ENCODE data around the gene PDIA6. TPM values are rescaled to one million over a fixed set of nuclear protein-coding genes. Genes with fewer than 3 reads are reported as not detected.
"Not testable (repeated sequence)": the region's sequence is repeated elsewhere in the genome, so short reads cannot be mapped to it uniquely, and the experiment has no call there.

Gene PDIA6
- total RNA-seq, 1 donor from 2014 or later: 119 TPM

GRCh38 chr2:10814571-10815331 lies 2.2 kb upstream of the PDIA6 start:
- intact Hi-C loops (cut with micrococcal nuclease): no loop called here
- no peak for DNase-seq
- ATAC-seq: no peak

DNA sequence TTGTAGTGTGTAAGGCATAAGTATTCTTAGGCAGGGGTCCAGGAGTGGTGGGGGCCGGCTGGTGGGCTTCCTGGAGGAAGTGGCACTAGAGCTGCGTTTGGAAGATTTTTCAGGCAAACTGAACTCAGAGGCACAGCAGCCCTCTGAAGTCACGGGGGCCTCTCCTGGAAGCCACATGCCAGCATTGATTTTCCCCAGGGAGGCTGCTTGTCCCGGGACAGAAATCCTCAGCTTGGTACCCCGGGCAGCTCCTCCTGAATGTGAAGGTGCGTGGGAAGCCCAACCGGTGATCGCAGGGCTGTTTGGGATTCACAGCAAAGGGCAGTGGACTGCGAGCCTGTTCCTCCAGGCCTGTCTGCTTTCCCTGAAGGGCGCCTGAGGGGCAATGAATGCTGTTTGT lies 1.6 kb upstream of the PDIA6 start:
- intact Hi-C loops (cut with micrococcal nuclease): no loop called here
- DNase-seq (no peak), ATAC-seq (no peak)

DNA sequence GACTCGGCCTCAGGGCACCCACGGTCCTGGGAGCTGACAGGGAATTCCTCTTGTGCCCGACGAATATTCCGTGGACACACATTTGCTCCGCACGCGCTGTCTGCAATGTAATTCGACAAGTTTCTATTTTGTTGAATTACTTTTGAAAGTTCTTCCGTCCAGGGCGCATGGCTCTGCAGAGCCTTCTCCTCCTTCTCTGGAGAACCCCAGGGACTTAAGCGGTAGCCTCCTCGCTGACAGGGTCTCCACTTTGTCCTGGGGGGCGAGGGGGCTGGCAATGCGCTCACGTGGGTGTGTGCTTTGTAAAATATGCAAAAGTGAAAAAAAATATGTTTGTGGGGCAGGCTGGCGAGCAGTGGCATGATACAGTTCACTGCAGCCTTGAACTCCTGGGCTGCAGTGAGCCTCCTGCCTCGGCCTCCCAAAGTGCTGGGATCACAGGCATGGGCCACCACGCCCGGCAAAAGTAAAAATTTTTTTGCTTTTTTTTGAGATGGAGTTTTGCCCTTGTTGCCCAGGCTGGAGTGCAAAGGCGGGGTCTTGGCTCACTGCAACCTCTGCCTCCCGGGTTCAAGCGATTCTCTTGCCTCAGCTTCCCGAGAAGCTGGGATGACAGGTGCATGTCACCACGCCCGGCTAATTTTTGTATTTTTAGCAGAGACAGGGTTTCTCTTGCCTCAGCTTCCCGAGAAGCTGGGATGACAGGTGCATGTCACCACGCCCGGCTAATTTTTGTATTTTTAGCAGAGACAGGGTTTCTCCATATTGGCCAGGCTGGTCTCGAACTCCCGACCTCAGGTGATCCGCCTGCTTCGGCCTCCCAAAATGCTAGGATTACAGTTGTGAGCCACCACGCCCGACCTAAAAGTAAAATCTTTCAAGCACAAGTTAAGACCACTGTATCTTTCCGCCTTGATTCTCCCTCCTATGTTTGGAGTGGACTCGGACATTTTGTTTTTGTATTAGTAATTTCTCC lies 866 bp upstream of the PDIA6 start:
- ATAC-seq; intact Hi-C loops (cut with micrococcal nuclease); DNase-seq: not testable (repeated sequence)

- DNase-seq: no peak
- ATAC-seq: no peak
- intact Hi-C loops (cut with micrococcal nuclease): no loop called here
These were observed 1.1 kb downstream of the PDIA6 start for GRCh38 chr2:10811517-10811916.

DNA sequence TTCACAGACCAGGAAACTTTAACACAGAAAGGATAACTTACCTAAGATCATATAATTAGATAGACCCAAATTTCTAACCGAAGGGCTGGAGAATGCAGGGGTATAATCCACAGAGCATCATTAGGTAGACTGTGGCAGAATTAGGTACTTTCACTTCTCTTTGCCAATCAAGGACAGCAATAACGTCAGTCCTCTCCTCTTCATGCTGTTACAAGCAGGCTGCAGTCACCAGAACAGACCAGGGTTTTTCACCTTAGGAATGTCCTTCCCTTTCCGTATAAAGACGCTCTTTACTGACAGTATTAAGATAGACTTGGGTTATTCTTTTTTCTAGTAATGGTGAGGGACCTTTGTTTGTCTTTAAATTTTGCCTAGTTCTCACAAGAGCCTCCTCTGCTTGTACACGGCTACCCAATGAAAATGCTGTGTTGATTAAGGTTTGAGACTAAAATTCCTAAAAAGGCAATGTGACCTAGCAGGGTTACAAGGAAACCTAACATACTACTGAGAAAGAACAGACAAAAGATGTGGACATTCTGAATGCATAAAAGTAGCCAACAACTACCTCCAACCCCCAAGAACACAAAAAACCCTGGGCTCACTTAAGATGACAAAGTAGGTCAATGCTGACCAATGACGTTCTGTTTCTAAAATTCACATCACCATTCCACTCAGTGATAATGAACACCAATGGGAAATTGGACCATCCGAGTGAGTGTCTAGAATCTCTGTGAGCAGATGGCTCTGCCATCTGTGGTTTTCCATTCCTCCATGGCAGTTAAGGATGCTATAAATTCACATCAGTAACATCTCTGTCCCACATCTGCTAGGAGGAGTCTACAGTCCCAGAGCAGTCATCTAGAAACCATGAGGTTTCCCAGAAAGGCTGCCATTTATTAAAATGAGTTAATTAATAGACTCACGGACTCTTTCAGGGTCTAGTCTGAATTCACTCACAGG lies 2.1 kb downstream of the PDIA6 start:
- ATAC-seq (no peak), DNase-seq (no peak)
- intact Hi-C loops (cut with micrococcal nuclease): no loop called here

DNA sequence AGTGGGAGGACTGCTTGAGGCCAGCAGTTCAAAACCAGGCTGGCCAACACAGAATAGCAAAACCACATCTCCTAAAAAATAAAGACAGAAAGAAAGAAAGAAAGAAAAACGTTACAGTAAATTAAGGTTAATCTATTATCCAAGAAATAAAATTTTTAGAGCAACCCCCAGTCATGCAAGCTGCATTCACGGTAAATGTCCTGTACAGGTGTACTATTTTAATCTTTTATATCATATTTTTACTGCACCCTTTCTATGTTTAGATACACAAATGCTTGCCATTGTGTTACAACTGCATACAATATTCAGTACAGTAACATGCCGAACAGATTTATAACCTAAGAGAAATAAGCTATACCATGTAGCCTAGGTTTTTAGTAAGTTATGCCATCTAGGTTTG lies 6.0 kb downstream of the PDIA6 start:
- intact Hi-C loops (cut with micrococcal nuclease): no loop called here
- DNase-seq (no peak), ATAC-seq (no peak)

DNA sequence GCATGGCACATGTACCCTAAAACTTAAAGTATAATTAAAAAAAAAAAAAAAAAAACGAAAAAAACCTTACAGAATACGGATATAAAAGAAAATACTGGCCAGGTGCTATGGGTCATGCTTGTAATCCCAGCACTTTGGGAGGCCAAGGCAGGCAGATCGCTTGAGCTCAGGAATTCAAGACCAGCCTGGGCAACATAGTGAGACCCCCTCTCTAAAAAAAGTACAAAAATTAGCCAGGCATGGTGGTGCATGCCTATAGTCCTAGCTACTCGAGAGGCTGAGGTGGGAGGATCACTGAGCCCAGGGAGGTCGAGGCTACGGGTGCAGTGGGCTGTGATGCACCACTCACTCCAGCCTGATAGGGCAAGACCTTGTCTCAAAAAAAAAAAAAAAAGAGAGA lies 6.6 kb downstream of the PDIA6 start:
- ATAC-seq; intact Hi-C loops (cut with micrococcal nuclease); DNase-seq: not testable (repeated sequence)

DNA sequence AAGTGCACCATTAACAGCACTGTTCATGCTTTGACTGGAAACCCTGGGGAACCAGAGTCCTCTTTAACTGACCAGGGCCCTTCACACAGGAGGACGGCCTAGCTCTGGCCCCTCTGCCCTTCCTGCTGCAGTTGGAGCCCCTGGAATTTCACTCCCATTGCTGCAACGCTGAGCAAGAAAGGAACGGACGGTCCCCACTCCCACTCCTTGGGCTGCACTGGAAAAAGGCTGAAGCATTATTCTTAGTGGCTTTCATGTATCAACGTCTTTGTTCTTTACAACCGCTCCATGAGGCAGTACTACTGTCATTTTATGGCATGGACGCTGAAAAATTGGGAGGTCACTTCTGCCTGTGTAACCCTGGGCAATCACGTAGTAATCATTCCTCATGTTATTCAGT lies 9.9 kb downstream of the PDIA6 start:
- intact Hi-C loops (cut with micrococcal nuclease): no loop called here
- ATAC-seq (no peak), DNase-seq (no peak)

- intact Hi-C loops (cut with micrococcal nuclease): no loop called here
- no peak for DNase-seq
- ATAC-seq: no peak
These were observed 12.4 kb downstream of the PDIA6 start for GRCh38 chr2:10800163-10800562.

DNA sequence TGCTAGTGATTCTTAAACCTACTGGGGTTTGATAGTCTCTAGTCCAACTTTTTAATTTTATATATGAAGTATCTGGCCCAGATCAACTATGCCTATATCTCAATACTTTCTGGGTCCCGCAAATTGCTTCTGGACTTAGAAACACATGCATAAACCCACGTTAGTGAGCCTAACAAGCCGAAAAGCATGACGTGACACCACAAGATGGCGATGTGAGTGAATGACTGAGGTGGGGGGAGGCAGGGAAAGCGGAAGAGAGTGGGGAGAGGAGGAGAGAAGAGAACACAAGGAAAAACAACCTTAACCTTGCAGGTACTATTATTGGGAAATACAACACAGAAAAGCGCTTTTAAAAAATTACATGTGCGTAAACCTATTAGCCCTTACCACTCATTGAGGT lies 13.8 kb downstream of the PDIA6 start:
- intact Hi-C loops (cut with micrococcal nuclease): no loop called here
- no peak for ATAC-seq
- DNase-seq: no peak

DNA sequence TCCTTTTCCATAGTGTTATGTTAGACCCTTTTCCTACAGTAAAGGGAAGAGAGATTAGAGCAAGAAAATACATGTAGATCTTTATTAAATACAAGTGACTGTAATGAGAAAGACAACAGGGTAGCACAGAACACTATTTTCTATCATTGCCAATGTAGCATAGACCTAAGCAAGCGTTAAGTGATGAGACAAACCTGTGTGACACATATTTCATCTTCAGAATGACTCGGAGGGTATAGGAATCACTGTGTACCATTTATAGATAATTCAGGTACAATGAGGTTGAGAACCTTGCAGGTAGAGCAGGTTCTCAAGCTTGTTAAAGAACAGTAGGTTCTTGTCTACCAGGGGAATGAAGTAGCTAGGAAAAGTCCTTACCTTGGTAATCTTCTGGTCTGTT lies 15.9 kb downstream of the PDIA6 start:
- intact Hi-C loops (cut with micrococcal nuclease): no loop called here
- no peak for ATAC-seq
- no peak for DNase-seq

DNA sequence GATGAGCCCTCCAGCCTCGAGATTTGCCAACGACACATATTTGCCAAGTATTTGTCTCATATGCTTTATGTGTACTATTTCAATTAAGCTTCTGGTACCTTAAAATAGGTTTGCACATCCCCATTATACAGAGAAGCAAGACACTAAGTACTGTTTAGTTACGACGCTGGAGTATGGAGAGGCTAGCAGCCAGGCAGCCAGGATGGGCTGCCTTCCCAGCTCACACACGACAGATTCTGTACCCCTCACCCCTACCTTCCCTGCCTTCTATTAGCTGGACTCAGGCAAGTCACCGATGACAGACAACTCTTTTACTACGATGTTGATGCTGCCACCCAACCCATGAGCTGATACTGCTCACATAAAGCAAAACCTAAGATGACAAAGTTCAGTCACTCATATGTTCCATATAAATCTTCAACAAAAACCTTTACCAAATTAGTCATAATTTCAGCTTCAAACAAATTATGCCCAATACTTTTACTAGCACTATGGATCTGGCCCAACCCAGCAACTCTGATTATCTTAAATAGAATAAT lies 17.0 kb downstream of the PDIA6 start:
- no peak for DNase-seq
- intact Hi-C loops (cut with micrococcal nuclease): no loop called here
- ATAC-seq: peak; percentile 54

- no peak for DNase-seq
- ATAC-seq: no peak
- intact Hi-C loops (cut with micrococcal nuclease): no loop called here
These were observed 17.7 kb downstream of the PDIA6 start for GRCh38 chr2:10794876-10795275.

DNA sequence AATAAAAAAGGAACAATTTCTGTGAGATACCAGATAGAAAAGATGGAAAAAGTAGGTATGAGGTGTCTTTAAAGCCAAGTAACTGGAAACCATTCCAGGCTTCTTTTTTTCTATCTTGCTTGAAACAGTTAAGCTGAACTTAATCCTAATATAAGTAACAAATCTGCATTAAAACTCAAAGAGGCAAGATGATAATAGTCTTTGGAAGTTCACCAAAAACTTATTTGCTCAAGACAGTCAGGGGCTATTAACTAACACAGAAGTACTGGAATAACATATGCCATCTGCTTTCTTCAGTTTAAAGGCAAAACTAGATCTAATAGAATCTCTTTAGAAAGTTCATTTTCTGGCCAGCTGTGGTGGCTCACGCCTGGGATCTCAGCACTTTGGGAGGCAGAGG lies 18.8 kb downstream of the PDIA6 start:
- DNase-seq (no peak), ATAC-seq (no peak)
- intact Hi-C loops (cut with micrococcal nuclease): no loop called here

GRCh38 chr2:10792660-10793400 lies 19.8 kb downstream of the PDIA6 start:
- ATAC-seq: peak; percentile 11
- intact Hi-C loops (cut with micrococcal nuclease): no loop called here

GRCh38 chr2:10792001-10792634 lies 20.5 kb downstream of the PDIA6 start:
- DNase-seq (no peak), ATAC-seq (no peak)
- intact Hi-C loops (cut with micrococcal nuclease): no loop called here

More at GRCh38 chr2:10792660-10793400, 19.8 kb downstream of the PDIA6 start:
- DNase-seq: no peak

DNA sequence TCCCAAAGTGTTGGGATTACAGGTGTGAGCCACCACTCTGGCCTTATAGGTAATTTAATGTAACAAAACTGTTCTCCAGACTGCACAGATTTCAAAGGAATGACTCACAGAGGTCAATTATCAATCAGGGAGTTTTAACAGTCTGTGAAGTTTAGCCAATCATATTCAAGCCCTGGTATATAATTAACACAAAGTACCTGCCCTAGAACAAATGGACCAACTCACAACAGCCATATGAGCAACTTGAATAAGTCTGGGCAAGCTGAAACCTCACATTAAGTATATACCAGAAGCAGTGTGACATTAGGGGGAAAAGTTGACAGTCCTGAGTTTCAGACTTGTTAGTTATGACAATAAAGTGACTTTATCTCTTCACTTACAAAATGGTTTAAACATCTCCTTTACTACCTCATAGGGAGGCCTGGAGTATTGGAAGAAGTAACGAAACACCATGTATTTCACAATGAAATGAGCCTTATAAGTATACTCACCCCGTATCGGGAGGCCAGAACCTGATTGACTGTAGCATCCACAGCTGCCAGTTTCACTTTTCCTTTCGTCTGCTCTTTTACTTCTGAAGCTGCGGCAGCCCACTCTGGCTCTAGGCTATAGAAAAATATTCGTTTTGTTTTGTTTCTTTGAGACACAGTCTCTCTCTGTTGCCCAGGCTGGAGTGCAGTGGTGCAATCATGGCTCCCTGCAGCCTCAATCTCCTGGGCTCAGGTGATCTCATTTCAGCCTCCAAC lies 22.2 kb downstream of the PDIA6 start:
- DNase-seq (no peak), ATAC-seq (no peak)
- intact Hi-C loops (cut with micrococcal nuclease): no loop called here

Measured in left ventricle myocardium superior (tissue), 1 donor.